Stimulated activated CD8-positive, alpha-beta memory T cell treated with anti-CD3 and anti-CD28 coated beads, Interleukin-4, amount 100 ng/mL, for 4 hours (primary cell): Measurements from ENCODE around the gene KRTAP2-1.
"Not testable (repeated sequence)": the region's sequence is repeated elsewhere in the genome, so short reads cannot be mapped to it uniquely, and the experiment has no call there.

Experiments used
- DNase-seq, 2 donors: peaks; one replicate each; pipeline ENCODE4 v3.0.0-alpha.2; 2020; ENCODE audit warnings: low read depth in 2 of 2, low spot score in 1 of 2

Gene KRTAP2-1

GRCh38 chr17:41058741-41059140, 11.6 kb upstream of the KRTAP2-1 start:
- DNase-seq: no peak

GRCh38 chr17:41057547-41057946, 10.4 kb upstream of the KRTAP2-1 start:
- no peak for DNase-seq

- DNase-seq: not testable (repeated sequence)
Observed at GRCh38 chr17:41055130-41055529, 8.0 kb upstream of the KRTAP2-1 start, which contains the start of gene KRTAP2-2. KRTAP2-2 (minus strand) TSS chr17:41055230; CDS start chr17:41055211, 19 bp downstream.

- not testable (repeated sequence) for DNase-seq
Observed at GRCh38 chr17:41054556-41054955, 7.4 kb upstream of the KRTAP2-1 start.

- DNase-seq: no peak
Observed at GRCh38 chr17:41054025-41054424, 6.9 kb upstream of the KRTAP2-1 start.

- DNase-seq: no peak
Observed at GRCh38 chr17:41052566-41052965, 5.5 kb upstream of the KRTAP2-1 start.

- no peak for DNase-seq
Observed at GRCh38 chr17:41049110-41049509, 2.0 kb upstream of the KRTAP2-1 start.

GRCh38 chr17:41048441-41048840, 1.3 kb upstream of the KRTAP2-1 start:
- no peak for DNase-seq

- no peak for DNase-seq
Observed at GRCh38 chr17:41042953-41043352, 4.2 kb downstream of the KRTAP2-1 start.

GRCh38 chr17:41040783-41041571, 6.1 kb downstream of the KRTAP2-1 start, which contains the start of gene KRTAP1-1:
KRTAP1-1 (minus strand) TSS chr17:41041450; CDS start chr17:41041397, 53 bp downstream.
- not testable (repeated sequence) for DNase-seq

- DNase-seq: no peak
Observed at GRCh38 chr17:41037853-41038350, 9.2 kb downstream of the KRTAP2-1 start.

- DNase-seq: not testable (repeated sequence)
Observed at GRCh38 chr17:41034346-41034935, 12.7 kb downstream of the KRTAP2-1 start, which contains the start of gene KRTAP1-3. KRTAP1-3 (minus strand) TSS chr17:41034874; CDS start chr17:41034821, 53 bp downstream.

GRCh38 chr17:41029633-41030245, 17.4 kb downstream of the KRTAP2-1 start, which contains the start of gene KRTAP1-4:
KRTAP1-4 (minus strand) TSS chr17:41030195; CDS start chr17:41030078, 117 bp downstream.
- no peak for DNase-seq

GRCh38 chr17:41026715-41027471, 20.2 kb downstream of the KRTAP2-1 start, which contains the start of gene KRTAP1-5:
KRTAP1-5 (minus strand) TSS chr17:41027208; CDS start chr17:41027155, 53 bp downstream.
- DNase-seq: no peak

- no peak for DNase-seq
Observed at GRCh38 chr17:41024697-41025096, 22.4 kb downstream of the KRTAP2-1 start.

GRCh38 chr17:41020336-41020735, 26.8 kb downstream of the KRTAP2-1 start:
- no peak for DNase-seq

GRCh38 chr17:41019415-41019814, 27.7 kb downstream of the KRTAP2-1 start:
- DNase-seq: no peak

- DNase-seq: no peak
Observed at GRCh38 chr17:41018541-41018940, 28.6 kb downstream of the KRTAP2-1 start.

GRCh38 chr17:41016578-41017215, 30.4 kb downstream of the KRTAP2-1 start:
- no peak for DNase-seq

GRCh38 chr17:41015454-41015853, 31.7 kb downstream of the KRTAP2-1 start:
- DNase-seq: no peak
